Brain microvascular endothelial cell (primary cell): Measurements from ENCODE around the gene EML3.

Source experiments
- DNase-seq: peaks from one replicate; pipeline ENCODE4 v3.0.0-alpha.2; 2020
- H3K27ac ChIP-seq: fragments of 250-450 bp; sonication (Bioruptor Pico); 2 replicates; pipeline ENCODE4 v1.5.1; 2020; ENCODE audit warnings: mild to moderate bottlenecking, moderate library complexity
- H3K27me3 ChIP-seq: fragments of 250-450 bp; sonication (Bioruptor Pico); replicated peaks from 2 replicates; pipeline ENCODE4 v1.5.1; 2020; ENCODE audit warnings: mild to moderate bottlenecking
- H3K36me3 ChIP-seq: fragments of 250-450 bp; sonication (Bioruptor Pico); replicated peaks from 2 replicates; pipeline ENCODE4 v1.5.1; 2020; ENCODE audit warnings: mild to moderate bottlenecking
- H3K4me3 ChIP-seq: 2 replicates; pipeline ENCODE4 v1.5.1; 2011; ENCODE audit warnings: low read depth, mild to moderate bottlenecking, control low read depth, low read length, moderate library complexity
- in situ Hi-C: cut with HindIII; loops from 2 replicates; pipeline ENCODE4 v1.10.0; 2017; ENCODE audit warnings: low sequenced_read_pairs, low pct_ligation_motif_present
- TF ChIP-seq, protein P1 (sequence below): IDR thresholded peaks from 2 replicates; pipeline ENCODE4 v1.5.1; 2011; ENCODE audit warnings: low read depth, mild to moderate bottlenecking, moderate library complexity, low read length, control low read depth, inconsistent platforms; ENCODE audit errors: missing control alignments

The EML3 gene

DNA sequence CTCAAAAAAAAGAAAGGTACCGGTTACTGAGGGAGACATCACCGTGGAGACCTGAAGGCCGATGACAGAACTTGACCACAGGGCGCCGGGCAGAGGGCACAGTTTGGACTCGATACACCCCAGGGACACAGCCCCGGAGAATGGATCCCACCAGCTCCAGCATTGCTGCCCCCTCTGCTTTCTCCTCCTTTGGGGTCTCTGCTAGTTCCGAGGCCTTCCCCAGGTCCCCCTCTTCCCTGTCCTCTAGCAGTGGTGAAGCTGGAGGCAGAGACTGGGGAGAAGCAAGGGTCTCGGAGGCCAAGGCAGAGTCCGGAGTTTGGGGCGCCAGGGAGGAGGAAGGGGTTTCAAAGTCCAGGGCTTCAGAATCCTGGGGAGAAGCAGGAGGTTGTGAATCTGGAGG, 34.0 kb downstream of the EML3 start:
- TF ChIP-seq, protein P1, sequence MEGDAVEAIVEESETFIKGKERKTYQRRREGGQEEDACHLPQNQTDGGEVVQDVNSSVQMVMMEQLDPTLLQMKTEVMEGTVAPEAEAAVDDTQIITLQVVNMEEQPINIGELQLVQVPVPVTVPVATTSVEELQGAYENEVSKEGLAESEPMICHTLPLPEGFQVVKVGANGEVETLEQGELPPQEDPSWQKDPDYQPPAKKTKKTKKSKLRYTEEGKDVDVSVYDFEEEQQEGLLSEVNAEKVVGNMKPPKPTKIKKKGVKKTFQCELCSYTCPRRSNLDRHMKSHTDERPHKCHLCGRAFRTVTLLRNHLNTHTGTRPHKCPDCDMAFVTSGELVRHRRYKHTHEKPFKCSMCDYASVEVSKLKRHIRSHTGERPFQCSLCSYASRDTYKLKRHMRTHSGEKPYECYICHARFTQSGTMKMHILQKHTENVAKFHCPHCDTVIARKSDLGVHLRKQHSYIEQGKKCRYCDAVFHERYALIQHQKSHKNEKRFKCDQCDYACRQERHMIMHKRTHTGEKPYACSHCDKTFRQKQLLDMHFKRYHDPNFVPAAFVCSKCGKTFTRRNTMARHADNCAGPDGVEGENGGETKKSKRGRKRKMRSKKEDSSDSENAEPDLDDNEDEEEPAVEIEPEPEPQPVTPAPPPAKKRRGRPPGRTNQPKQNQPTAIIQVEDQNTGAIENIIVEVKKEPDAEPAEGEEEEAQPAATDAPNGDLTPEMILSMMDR: no peak
- no peak for DNase-seq
- in situ Hi-C loops: no loop called here
- Histone ChIP-seq H3K27ac (no peak overlapping the region), H3K27me3 (no peaks in the 10 kb centered on the region), H3K36me3 (peaks cover 20% of the 10 kb centered on the region), H3K4me3 (no peak overlapping the region)

DNA sequence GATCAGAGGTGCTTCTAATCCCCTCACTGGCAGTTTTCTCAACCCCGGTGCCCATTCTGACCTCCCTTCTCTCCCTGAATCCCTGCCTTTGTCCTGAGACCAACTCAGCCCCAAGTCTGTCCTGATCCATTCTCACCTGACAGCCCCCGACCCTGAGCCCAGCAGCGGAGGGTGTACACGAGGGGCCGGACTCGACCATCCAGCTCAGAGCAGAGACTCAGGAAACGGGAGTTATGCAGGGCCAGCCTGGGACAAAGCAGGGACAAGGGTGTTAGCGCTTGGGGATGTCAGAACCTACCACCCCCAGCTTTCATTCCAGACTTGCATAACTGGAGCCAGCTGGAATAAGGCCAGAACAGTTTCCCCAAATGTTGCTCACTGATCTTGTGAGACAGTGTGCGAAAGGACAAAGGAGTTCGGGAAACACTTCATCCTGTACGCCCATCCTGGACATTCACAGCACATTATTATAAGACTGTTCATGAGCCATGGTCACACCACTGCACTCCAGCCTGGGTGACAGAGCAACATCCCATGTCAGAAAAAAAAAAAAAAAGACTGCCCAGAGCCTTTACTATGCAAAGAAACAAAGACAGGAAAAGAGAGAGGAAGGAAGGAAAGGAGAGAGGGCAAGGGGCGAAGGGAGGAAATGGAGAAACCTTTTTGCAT, 35.4 kb downstream of the EML3 start:
- DNase-seq: no peak
- Histone ChIP-seq H3K27me3 (no peaks in the 10 kb centered on the region), H3K27ac (no peak overlapping the region), H3K36me3 (peaks cover 25% of the 10 kb centered on the region), H3K4me3 (no peak overlapping the region)
- in situ Hi-C loops: no loop called here
- TF ChIP-seq, protein P1: no peak

DNA sequence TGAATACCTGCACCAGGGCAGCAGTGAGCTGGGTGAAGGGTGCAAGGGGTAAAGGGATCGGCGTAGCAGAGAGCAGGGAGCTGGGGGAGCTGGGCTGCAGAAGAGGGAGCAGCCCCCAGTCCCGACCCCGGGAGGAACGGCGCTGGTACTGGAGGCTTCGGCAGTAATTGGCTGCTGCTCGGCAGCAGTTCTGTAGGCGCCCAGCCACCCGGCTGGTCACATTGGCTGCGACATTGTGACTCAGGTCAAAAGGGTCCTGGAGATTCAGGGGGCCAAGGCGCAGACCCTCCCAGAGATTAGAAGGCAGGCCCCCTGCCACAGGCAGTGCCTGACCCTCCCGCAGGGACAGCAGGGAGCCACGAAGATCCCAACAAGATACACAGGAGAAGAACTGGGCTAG, 36.7 kb downstream of the EML3 start:
- no peak for DNase-seq
- TF ChIP-seq, protein P1: no peak
- H3K27me3 ChIP-seq: no peaks in the 10 kb centered on the region
- no peak overlapping the region for H3K4me3 ChIP-seq
- no peak overlapping the region for H3K27ac ChIP-seq
- peaks cover 32% of the 10 kb centered on the region for H3K36me3 ChIP-seq
- in situ Hi-C loops: no loop called here

DNA sequence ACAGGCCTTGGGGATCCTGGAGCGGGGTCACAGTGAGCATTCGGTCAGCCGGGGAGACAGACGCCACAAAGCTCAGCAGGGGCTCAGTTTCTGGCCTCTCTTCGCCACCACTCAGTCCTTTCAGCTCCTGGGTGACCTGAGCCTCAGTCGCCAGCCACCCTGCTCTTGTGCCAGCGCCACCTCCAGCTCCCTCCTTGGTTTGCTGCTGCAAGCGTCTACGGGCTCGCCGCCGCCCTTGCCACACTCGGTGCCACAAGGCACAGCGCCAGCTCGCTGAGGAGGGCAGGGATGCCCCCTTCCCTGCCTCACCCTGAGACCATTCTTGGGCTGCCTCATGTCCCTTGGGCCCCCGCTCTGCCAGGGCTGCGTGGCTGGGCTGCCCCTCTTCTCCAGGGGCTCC, 37.4 kb downstream of the EML3 start:
- H3K27ac ChIP-seq: peak overlapping the region; percentile 90
- no peak for DNase-seq
- H3K27me3 ChIP-seq: no peaks in the 10 kb centered on the region
- H3K36me3 ChIP-seq: peaks cover 37% of the 10 kb centered on the region
- TF ChIP-seq, protein P1: no peak
- in situ Hi-C loops: no loop called here
- peak overlapping the region; percentile 75 for H3K4me3 ChIP-seq

DNA sequence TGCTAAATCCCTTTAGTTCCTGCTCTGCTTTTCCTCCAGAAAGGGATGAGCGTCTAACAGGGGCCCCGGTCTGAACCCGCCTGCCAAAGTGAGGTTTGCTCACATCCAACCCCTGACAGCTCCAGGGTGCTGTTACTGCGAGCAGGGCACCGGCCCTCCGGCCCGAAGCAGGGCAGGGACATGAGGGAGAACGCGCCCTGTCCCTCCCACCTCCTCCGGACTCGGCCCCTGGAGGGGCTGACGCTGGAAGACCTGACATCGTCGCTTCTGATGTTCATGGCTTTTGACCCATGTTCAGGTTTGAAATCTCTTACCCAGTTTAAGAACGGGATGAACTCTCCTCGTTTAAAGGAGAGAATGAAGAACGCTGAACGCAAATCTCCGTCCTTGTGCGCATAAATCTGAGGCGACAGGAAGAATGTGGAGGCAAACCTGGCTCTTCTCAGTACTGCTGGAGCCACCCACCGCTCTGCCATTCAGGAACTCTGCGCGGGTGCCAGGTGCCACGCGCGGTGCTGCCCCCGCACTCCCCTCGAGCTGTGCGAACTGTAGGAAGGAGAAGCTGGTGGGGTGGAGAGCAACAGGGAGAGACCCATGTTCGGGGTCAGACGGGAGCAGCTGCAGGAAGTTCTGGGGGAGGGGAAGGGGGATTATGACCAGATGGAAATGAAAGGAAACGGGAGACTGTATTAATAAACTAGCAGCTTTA, 38.1 kb downstream of the EML3 start:
- Histone ChIP-seq H3K27ac (peak overlapping the region; percentile 90), H3K4me3 (peak overlapping the region; percentile 75), H3K27me3 (no peaks in the 10 kb centered on the region), H3K36me3 (peaks cover 40% of the 10 kb centered on the region)
- in situ Hi-C loops: loop anchor here (25.0 kb wide), 1 partner anchor 187 kb away; no protein-coding TSS in a partner anchor
- no peak for DNase-seq
- TF ChIP-seq, protein P1: no peak
